Esophagus squamous epithelium (tissue), 4 donors: ENCODE data around the gene CACNA2D3.

Experiments used
- CTCF ChIP-seq, 6 experiments: fragments of 450-650 bp in 4 of 6; fragments of 200-600 bp in 2 of 6; sonication (generic) in 2 of 6; IDR thresholded peaks; one replicate each; pipeline ENCODE4 v1.5.1; 2016 to 2019; ENCODE audit warnings: antibody characterized with exemption in 6 of 6, mild to moderate bottlenecking in 4 of 6, moderate library complexity in 4 of 6
- POLR2A ChIP-seq, 4 donors: fragments of 450-650 bp; IDR thresholded peaks; one replicate each; pipeline ENCODE4 v1.6.1; 2017; ENCODE audit warnings: antibody characterized with exemption in 4 of 4, mild to moderate bottlenecking in 4 of 4, moderate library complexity in 3 of 4

- TF ChIP-seq CTCF (IDR thresholded peaks at IDR 0.05) (no peak), POLR2A (IDR thresholded peaks at IDR 0.05) (no peak)
Measured at GRCh38 chr3:54494209-54494608, 371.9 kb downstream of the CACNA2D3 start.
